HG03432 (cell line): Measurements from ENCODE around the gene ZNF518B.

Experiments
- ATAC-seq: cut with Tn5 transposase; IDR thresholded peaks from one replicate; pipeline ENCODE4 v1.9.1; 2021; ENCODE audit warnings: mild to moderate bottlenecking, moderate library complexity; ENCODE audit not compliant: unreplicated experiment

The ZNF518B gene

GRCh38 chr4:10457255-10457801, at the start of gene ZNF518B:
Gene ZNF518B, minus strand, starts transcription at chr4:10457426. Its CDS starts 11,098 bp downstream, at chr4:10446328.
- ATAC-seq = peak; percentile 84

GRCh38 chr4:10506077-10506476, 48.9 kb upstream of the ZNF518B start:
- ATAC-seq = no peak

- ATAC-seq = no peak
Observed at GRCh38 chr4:10504570-10505179, 47.4 kb upstream of the ZNF518B start.

GRCh38 chr4:10502717-10503116, 45.5 kb upstream of the ZNF518B start:
- no peak for ATAC-seq

GRCh38 chr4:10500776-10501175, 43.5 kb upstream of the ZNF518B start:
- ATAC-seq = no peak

GRCh38 chr4:10496200-10496599, 39.0 kb upstream of the ZNF518B start:
- ATAC-seq = no peak

- no peak for ATAC-seq
Observed at GRCh38 chr4:10495651-10496050, 38.4 kb upstream of the ZNF518B start.

GRCh38 chr4:10492464-10492863, 35.2 kb upstream of the ZNF518B start:
- ATAC-seq = no peak

GRCh38 chr4:10491401-10491800, 34.2 kb upstream of the ZNF518B start:
- no peak for ATAC-seq

- ATAC-seq = no peak
Observed at GRCh38 chr4:10490996-10491395, 33.8 kb upstream of the ZNF518B start.

- ATAC-seq = no peak
Observed at GRCh38 chr4:10482913-10483312, 25.7 kb upstream of the ZNF518B start.

- no peak for ATAC-seq
Observed at GRCh38 chr4:10480616-10481015, 23.4 kb upstream of the ZNF518B start.

GRCh38 chr4:10478621-10479020, 21.4 kb upstream of the ZNF518B start:
- ATAC-seq = no peak

GRCh38 chr4:10470505-10470904, 13.3 kb upstream of the ZNF518B start:
- ATAC-seq = no peak

- ATAC-seq = no peak
Observed at GRCh38 chr4:10466161-10466560, 8.9 kb upstream of the ZNF518B start.

- no peak for ATAC-seq
Observed at GRCh38 chr4:10462876-10463275, 5.7 kb upstream of the ZNF518B start.

- ATAC-seq = no peak
Observed at GRCh38 chr4:10461850-10462400, 4.7 kb upstream of the ZNF518B start.

- peak; percentile 71 for ATAC-seq
Observed at GRCh38 chr4:10461091-10461849, 4.0 kb upstream of the ZNF518B start.

- ATAC-seq = no peak
Observed at GRCh38 chr4:10460313-10461047, 3.3 kb upstream of the ZNF518B start.

- ATAC-seq = no peak
Observed at GRCh38 chr4:10459305-10459704, 2.1 kb upstream of the ZNF518B start.

- no peak for ATAC-seq
Observed at GRCh38 chr4:10458177-10458576, 951 bp upstream of the ZNF518B start.
